HUES48 (cell line): ENCODE results near the gene KRT33A.

ENCODE experiments used
- H3K27ac ChIP-seq: one replicate; pipeline ENCODE4 v1.7.0; 2013; ENCODE audit warnings: low read depth, low read length, inconsistent platforms
- H3K27me3 ChIP-seq: 2 replicates; pipeline ENCODE4 v1.6.1; 2013; ENCODE audit warnings: mild to moderate bottlenecking, low read length; ENCODE audit not compliant: control insufficient read depth, insufficient read depth
- H3K36me3 ChIP-seq: 2 replicates; pipeline ENCODE4 v1.6.1; 2013; ENCODE audit warnings: low read length; ENCODE audit not compliant: control insufficient read depth, insufficient read depth
- H3K4me1 ChIP-seq: 2 replicates; pipeline ENCODE4 v1.6.1; 2013; ENCODE audit warnings: mild to moderate bottlenecking, low read length; ENCODE audit not compliant: control insufficient read depth, insufficient read depth
- H3K4me3 ChIP-seq: 2 replicates; pipeline ENCODE4 v1.5.1; 2013; ENCODE audit warnings: mild to moderate bottlenecking, low read depth, low read length
- H3K9ac ChIP-seq: 2 replicates; pipeline ENCODE4 v1.6.1; 2013; ENCODE audit warnings: mild to moderate bottlenecking, low read depth, low read length, moderate library complexity
- H3K9me3 ChIP-seq: 2 replicates; pipeline ENCODE4 v1.6.1; 2013; ENCODE audit warnings: low read length; ENCODE audit not compliant: control insufficient read depth, insufficient read depth

Gene KRT33A

GRCh38 chr17:41340494-41340893, 10.1 kb downstream of the KRT33A start:
- no peaks in the 10 kb centered on the region for H3K36me3 ChIP-seq
- H3K9ac ChIP-seq: no peak overlapping the region
- H3K4me1 ChIP-seq: no peaks in the 10 kb centered on the region
- peaks cover 3% of the 10 kb centered on the region for H3K9me3 ChIP-seq
- no peak overlapping the region for H3K27ac ChIP-seq
- H3K4me3 ChIP-seq: no peak overlapping the region
- no peaks in the 10 kb centered on the region for H3K27me3 ChIP-seq

DNA sequence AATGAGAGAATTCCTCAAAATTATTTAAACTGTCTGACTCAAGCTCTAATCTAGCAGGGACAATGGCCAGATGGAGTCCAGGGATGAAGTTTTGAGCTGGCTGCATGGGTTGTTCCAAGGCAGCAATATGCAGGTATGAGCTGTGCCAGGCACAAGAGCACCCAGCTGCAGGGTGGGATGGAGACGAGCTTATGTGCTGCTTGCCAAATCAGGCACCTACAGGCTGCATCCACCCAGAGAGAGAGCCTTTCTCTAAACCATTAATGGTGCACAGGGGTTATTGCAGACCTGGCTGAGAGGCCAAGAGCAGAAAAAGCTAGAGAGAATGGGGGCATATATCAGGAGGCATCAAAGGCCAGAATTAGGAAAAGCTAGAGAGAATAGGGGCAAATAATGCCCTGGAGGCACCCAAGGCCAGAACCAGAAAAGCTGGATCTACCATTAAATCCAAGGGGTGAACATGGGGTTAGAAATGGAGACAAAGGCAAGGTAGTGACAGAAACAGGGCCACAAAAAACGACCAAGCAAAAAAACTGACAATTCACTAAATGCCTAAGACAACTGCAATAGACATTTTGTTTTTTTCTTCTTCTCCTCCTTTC, 11.0 kb downstream of the KRT33A start:
- peaks cover 3% of the 10 kb centered on the region for H3K9me3 ChIP-seq
- H3K27ac ChIP-seq: no peak overlapping the region
- H3K4me1 ChIP-seq: no peaks in the 10 kb centered on the region
- H3K27me3 ChIP-seq: no peaks in the 10 kb centered on the region
- H3K9ac ChIP-seq: no peak overlapping the region
- H3K36me3 ChIP-seq: no peaks in the 10 kb centered on the region
- H3K4me3 ChIP-seq: no peak overlapping the region

DNA sequence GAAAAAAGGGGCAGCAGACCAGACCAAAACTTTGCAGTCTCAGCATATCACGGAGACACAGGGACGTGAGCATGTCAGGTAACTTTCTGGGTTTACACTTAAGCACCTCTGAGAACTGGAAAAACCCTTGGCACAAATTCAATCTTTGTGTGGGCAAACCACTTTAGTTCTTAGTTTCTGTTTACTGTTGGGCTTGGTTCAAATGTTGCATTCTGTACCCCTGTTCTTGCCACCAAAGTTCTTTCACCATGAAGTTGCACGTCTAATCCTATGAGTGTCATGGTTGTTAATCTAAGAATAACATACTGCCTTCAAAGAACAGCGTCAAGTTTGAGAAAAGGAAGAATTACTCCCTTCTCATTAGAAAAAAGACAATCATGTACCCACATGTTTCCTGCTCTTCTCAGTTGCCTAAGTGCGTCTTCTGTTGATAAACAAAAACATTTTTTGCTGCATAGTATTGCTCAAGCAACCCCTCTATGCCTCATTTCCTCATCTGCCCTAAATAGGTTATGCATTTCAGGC, 11.6 kb downstream of the KRT33A start:
- H3K4me3 ChIP-seq: no peak overlapping the region
- H3K36me3 ChIP-seq: no peaks in the 10 kb centered on the region
- no peak overlapping the region for H3K27ac ChIP-seq
- peaks cover 3% of the 10 kb centered on the region for H3K9me3 ChIP-seq
- no peak overlapping the region for H3K9ac ChIP-seq
- H3K4me1 ChIP-seq: no peaks in the 10 kb centered on the region
- no peaks in the 10 kb centered on the region for H3K27me3 ChIP-seq

DNA sequence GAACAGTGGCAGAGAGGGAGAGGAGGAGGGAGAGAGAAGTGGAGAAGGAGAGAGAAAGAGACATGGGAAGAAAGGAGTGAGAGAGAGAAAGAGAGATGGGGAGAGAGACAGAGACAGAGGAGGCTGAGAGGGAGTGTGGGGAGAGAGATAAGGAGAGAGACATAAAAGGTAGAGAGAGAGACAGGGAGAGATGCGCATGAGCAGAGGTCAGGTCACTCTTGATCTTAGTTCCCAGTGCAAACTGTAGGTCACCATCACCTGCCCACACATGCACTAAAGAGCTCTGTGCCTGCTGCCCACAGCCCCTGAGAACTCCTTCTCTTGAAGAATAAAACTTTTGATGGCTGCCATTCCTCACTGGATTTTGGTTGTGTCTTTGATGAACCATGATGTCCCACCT, 14.9 kb downstream of the KRT33A start:
- no peaks in the 10 kb centered on the region for H3K4me1 ChIP-seq
- H3K27me3 ChIP-seq: no peaks in the 10 kb centered on the region
- H3K27ac ChIP-seq: no peak overlapping the region
- H3K9me3 ChIP-seq: no peaks in the 10 kb centered on the region
- H3K9ac ChIP-seq: no peak overlapping the region
- no peaks in the 10 kb centered on the region for H3K36me3 ChIP-seq
- no peak overlapping the region for H3K4me3 ChIP-seq

- H3K4me1 ChIP-seq: no peaks in the 10 kb centered on the region
- no peaks in the 10 kb centered on the region for H3K27me3 ChIP-seq
- no peak overlapping the region for H3K9ac ChIP-seq
- H3K9me3 ChIP-seq: no peaks in the 10 kb centered on the region
- no peaks in the 10 kb centered on the region for H3K36me3 ChIP-seq
- H3K4me3 ChIP-seq: no peak overlapping the region
- no peak overlapping the region for H3K27ac ChIP-seq
Measured at GRCh38 chr17:41334385-41335305, 16.0 kb downstream of the KRT33A start.

DNA sequence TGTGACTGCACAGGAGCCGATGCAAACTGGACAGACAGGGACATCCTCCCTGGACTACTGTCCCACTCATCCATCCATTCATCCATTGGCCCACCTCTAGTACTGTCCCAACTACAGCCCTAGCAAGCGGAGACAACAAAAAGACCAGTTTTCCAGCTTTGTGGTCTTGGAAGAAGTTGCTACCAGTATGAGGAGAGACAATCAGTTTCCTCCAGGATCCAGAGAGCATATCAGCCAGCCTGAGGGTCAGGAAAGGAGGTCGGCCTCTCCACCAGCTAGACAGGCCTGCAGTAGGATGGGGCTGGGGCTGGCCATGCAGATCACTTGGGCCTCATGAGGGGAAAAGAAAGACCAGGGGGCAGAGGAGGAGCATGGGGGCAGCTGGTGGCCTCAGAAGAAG, 16.8 kb downstream of the KRT33A start:
- Histone ChIP-seq H3K36me3 (no peaks in the 10 kb centered on the region), H3K9ac (no peak overlapping the region), H3K4me3 (no peak overlapping the region), H3K4me1 (no peaks in the 10 kb centered on the region), H3K9me3 (no peaks in the 10 kb centered on the region), H3K27me3 (no peaks in the 10 kb centered on the region), H3K27ac (no peak overlapping the region)

- Histone ChIP-seq H3K4me1 (no peaks in the 10 kb centered on the region), H3K27ac (no peak overlapping the region), H3K9ac (no peak overlapping the region), H3K27me3 (no peaks in the 10 kb centered on the region), H3K36me3 (no peaks in the 10 kb centered on the region), H3K4me3 (no peak overlapping the region), H3K9me3 (no peaks in the 10 kb centered on the region)
Measured at GRCh38 chr17:41333098-41333497, 17.5 kb downstream of the KRT33A start.

DNA sequence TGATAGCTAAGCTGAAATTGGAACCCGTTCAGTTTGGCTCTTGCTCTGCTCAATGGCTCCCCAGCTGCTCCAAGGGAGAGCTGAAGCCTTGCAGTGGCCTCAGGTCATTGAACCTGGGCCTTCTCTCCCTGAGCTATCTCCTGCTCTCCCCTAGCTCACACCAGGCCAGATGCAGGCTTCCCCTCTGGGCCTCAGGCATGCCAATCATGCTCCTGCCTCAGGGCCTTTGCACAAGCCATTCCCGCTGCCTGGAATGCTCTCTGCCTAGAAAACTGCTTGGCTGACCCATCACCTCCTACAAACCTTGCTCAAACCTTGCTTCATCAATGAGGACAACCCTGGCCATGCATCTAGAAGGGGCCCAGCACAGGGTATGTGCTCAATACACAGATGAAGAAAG, 18.4 kb downstream of the KRT33A start:
- Histone ChIP-seq H3K9ac (no peak overlapping the region), H3K4me1 (no peaks in the 10 kb centered on the region), H3K27me3 (no peaks in the 10 kb centered on the region), H3K27ac (no peak overlapping the region), H3K36me3 (no peaks in the 10 kb centered on the region), H3K4me3 (no peak overlapping the region), H3K9me3 (no peaks in the 10 kb centered on the region)

DNA sequence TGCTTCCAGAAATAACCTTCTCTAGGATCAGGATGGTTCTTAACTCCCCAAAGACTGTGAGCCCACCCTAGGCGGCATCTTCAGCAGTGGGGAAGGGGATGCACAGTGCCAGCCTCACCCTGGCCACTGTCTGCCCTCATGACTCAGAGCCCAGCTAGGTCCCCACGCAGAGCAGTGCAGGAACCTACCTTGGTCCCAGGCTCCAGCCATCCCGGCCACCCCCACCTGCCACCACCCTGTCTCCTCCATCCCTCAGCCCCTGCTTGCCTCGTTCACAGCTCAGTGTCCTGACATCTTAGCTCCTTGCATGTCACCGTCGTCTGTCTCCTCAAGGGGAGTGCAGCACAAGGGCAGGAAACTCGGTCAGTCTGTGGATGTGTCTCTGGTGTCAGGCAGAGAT, 19.0 kb downstream of the KRT33A start:
- no peaks in the 10 kb centered on the region for H3K27me3 ChIP-seq
- H3K9ac ChIP-seq: no peak overlapping the region
- H3K4me1 ChIP-seq: no peaks in the 10 kb centered on the region
- H3K4me3 ChIP-seq: no peak overlapping the region
- H3K27ac ChIP-seq: no peak overlapping the region
- no peaks in the 10 kb centered on the region for H3K9me3 ChIP-seq
- H3K36me3 ChIP-seq: no peaks in the 10 kb centered on the region

GRCh38 chr17:41329279-41329948, 21.2 kb downstream of the KRT33A start:
- Histone ChIP-seq H3K4me3 (no peak overlapping the region), H3K9me3 (no peaks in the 10 kb centered on the region), H3K4me1 (no peaks in the 10 kb centered on the region), H3K27me3 (no peaks in the 10 kb centered on the region), H3K9ac (no peak overlapping the region), H3K27ac (no peak overlapping the region), H3K36me3 (no peaks in the 10 kb centered on the region)

- H3K36me3 ChIP-seq: no peaks in the 10 kb centered on the region
- no peaks in the 10 kb centered on the region for H3K9me3 ChIP-seq
- no peaks in the 10 kb centered on the region for H3K4me1 ChIP-seq
- no peak overlapping the region for H3K4me3 ChIP-seq
- H3K27ac ChIP-seq: no peak overlapping the region
- H3K9ac ChIP-seq: no peak overlapping the region
- H3K27me3 ChIP-seq: no peaks in the 10 kb centered on the region
Measured at GRCh38 chr17:41328207-41328606, 22.4 kb downstream of the KRT33A start.
